SU-DHL-6 (cell line): Measurements from ENCODE around the gene GABRR1.

ENCODE experiments used
- CTCF ChIP-seq: fragments of 200-600 bp; sonication (generic); IDR thresholded peaks from one replicate; pipeline ENCODE4 v1.5.1; 2017; ENCODE audit warnings: antibody characterized with exemption, mild to moderate bottlenecking, low read length, moderate library complexity; ENCODE audit not compliant: insufficient read depth, poor library complexity, severe bottlenecking
- EZH2phosphoT487 ChIP-seq: fragments of 200-600 bp; sonication (generic), shearing (Covaris generic); conservative IDR thresholded peaks from 2 replicates; pipeline ENCODE4 v1.6.1; 2018; ENCODE audit warnings: mild to moderate bottlenecking, antibody characterized with exemption, low read length, moderate library complexity, mixed read lengths

- TF ChIP-seq CTCF = no peak
- TF ChIP-seq EZH2phosphoT487 = no peak
Observed at GRCh38 chr6:89197141-89197540, 20.0 kb downstream of the GABRR1 start.
